GM18517 (cell line): ENCODE data around the gene CIROP.

Experiments
- ATAC-seq: cut with Tn5 transposase; IDR thresholded peaks from one replicate; pipeline ENCODE4 v1.9.1; 2021; ENCODE audit warnings: mild to moderate bottlenecking, moderate library complexity; ENCODE audit not compliant: unreplicated experiment

The CIROP gene

GRCh38 chr14:23068789-23069412, 35.9 kb downstream of the CIROP start:
- peak; percentile 57 for ATAC-seq

- ATAC-seq = no peak
These were observed 36.7 kb downstream of the CIROP start for GRCh38 chr14:23067847-23068788.

DNA sequence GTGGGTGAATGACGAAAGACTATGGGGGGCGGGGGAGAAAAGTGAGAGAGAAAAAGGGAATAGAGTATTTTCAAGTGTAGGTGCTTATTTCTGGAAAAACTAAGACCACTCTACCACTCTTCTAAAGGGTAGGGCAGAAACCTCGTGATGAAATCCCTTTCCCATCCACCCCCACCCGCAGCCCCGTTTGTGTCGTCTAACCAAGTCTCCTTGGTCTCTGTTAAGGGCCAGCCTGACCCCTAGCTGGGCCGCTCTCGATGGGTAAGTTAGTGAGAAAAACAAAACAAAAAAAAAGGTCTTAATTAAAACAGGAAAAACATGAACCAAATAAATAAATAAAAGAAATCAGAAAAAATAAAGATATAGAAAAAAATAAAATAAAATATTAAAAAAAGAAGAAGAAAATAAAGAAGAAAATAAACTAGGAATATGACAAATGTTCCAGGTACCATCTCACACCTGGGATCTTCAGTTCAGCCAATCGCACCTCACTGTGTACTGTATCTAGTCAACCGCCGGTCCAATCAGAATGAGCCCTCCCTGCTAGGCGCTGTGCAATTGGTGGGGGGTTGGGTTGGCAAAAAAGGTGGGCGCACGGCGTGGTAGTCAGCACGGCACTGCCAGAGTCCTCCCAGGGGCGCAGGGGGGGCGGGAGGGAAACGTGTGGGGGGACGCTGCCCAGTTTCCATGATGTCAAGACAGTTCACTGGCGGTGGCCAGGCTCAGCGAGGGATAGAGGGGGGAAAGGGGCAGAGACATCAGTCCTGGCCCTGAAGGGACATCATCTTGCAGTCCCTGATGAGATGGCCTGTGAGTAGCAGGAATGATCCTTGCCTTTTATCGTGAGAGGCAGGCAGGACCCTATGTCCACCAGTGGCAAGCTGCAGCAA, 37.7 kb downstream of the CIROP start:
- no peak for ATAC-seq

- no peak for ATAC-seq
These were observed 38.4 kb downstream of the CIROP start for GRCh38 chr14:23066368-23066767.

DNA sequence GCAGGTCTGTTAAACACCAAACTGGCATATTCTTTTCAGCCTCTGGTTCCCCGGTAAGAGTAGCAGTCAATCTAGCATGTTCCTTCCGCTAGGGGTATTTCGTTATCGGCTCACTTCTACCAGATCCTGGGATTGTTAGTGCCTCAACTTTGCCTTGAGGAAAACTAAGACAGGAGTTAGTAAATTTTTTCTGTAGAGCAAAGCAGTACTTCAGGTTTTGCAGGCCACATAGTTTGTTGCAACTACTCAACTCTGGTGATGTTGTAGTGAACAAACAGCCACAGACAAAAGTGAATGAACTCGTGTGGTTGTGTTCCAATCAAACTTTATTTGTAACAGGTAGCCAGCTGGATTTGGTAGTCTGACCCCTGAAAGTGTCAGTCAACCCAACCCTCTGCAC, 41.2 kb downstream of the CIROP start:
- ATAC-seq = no peak

DNA sequence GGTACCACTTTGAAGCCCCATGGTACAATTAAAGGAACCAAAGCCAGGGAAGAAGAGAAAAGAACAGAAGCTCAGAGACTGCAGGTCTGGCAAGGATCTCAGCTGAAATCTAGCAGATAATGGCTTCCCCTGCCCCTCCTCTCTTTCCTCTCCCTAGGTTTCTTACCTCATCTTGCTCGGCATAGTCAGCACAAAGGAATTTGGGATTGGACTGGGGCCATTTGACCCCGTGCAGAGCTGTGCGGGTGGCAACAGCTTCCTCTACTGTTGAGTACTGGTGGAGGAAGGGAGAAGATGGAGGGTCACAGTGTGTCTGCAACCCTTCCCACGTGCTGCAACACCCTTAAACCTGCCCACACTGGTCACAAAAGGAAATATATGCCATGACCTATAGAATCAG, 42.8 kb downstream of the CIROP start:
- no peak for ATAC-seq

DNA sequence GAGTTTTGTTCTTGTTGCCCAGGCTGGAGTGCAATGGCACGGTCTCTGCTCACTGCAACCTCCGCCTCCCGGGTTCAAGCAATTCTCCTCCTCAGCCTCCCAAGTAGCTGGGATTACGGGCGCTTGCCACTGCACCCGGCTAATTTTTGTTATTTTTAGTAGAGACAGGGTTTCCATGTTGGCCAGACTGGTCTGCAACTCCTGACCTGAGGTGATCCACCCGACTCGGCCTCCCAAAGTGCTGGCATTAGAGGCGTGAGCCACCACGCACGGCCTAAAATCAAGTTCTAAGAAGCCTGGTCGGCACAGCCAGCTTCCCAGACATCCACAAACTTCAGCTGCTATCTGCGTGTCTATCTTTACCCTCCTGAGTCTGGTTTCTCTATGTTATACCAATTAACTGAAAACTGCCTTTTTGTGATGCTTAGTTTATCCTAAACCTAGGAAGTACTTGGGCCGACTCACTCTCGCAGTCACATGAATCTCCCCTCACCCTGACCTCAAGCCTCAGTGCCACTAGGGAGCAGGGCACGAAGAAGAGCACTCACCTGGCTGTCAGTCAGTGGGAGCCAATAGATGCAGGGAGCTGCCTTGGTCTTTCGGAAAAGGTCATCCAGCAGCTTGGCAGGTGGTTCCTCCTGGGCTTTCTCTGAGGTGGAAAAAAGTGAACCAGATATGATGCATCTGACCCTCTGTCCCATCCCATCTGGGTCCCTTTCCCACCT, 44.1 kb downstream of the CIROP start:
- no peak for ATAC-seq

DNA sequence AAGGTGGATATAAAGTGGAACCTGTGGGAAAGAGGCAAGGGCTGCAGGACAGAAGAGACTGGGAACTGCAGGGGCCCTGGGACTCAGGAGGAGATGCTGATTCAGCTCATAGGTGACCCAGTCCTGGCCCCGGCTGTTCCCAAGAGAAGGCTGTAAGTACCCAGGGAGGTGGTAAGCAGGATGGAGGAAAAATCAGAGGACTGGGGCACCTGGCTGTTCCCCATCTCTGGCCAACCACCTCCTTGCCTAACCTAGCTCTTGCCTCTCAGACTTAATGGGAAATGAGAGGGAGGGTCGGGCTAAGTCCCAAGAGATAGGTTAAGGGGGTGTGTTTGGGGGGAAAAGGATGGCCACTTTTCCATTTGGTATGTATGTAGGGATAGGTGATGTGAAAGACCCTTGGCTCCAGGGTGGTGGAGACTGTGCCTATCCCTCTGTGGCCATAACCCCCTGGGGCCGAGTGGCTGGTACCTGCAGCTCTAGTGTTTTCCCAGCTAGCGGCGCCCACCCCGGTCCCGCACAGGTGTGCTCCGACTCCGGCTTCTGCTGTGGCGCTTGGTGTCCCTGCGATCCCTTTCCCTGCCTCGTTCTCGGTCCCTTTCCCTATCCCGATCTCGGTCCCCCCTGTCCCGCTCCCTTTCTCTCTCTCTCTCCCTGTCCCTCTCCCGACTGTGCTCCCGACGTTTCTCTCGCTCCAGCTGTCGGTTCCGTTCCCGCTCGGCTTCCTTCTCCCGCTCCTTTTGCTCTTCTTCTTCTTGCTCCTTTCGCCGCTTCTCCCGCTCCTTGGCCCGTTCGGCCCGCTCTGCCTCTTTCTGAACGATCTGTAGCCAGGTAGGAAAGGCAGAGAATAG, 45.9 kb downstream of the CIROP start:
- no peak for ATAC-seq

DNA sequence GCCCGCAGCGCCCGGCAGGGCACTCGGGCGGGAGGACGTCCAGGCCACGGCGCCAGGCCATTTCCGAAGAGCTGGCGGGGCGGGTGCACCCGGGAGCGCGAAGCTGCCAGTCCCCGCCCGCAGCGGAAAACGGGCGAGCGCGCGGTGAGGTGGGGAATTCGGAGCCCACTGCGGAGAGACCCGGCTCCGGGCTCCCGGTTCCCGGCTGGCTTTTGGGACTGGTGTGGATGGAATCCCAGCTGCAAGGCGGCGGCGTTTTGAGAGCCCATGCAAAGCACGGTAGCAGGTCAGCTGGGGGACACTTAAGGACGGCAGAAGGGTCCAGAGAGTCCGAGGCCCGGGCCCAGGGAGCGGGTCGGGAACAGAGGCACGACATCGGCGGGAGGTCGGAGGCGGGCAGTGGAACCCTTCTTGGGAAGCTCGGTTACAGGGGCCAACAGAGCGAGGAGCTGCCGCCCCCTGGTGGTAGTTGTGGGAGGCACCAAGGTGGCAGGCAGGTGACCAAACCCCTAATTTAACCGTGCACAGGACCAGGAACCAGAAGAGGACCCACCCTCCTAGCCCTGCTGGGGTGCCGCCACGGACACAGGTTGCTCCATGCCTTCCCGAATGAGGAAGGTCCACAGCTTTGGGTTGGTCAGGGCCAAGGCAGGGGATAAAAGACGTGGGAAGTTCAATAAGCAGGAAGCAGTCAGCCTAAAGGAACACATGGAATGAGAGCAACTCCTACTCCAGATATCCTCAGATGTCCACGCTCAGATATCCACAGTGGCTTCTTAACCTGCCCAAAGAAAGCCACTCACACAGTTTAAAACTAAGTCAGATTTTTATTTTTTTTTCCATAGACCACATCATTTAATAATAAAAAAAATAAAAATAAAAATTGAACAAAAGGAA, 46.8 kb downstream of the CIROP start:
- ATAC-seq = peak; percentile 71

GRCh38 chr14:23056956-23057756, 47.6 kb downstream of the CIROP start, which contains the start of gene CDH24:
TSS of gene CDH24 (minus strand) at chr14:23057520. CDS start at chr14:23055733, 1,787 bp downstream.
- ATAC-seq = no peak

GRCh38 chr14:23056145-23056955, 48.4 kb downstream of the CIROP start:
- peak; percentile 41 for ATAC-seq

- no peak for ATAC-seq
These were observed 49.1 kb downstream of the CIROP start for GRCh38 chr14:23055621-23056144.

- ATAC-seq = no peak
These were observed 49.6 kb downstream of the CIROP start for GRCh38 chr14:23055147-23055550.

DNA sequence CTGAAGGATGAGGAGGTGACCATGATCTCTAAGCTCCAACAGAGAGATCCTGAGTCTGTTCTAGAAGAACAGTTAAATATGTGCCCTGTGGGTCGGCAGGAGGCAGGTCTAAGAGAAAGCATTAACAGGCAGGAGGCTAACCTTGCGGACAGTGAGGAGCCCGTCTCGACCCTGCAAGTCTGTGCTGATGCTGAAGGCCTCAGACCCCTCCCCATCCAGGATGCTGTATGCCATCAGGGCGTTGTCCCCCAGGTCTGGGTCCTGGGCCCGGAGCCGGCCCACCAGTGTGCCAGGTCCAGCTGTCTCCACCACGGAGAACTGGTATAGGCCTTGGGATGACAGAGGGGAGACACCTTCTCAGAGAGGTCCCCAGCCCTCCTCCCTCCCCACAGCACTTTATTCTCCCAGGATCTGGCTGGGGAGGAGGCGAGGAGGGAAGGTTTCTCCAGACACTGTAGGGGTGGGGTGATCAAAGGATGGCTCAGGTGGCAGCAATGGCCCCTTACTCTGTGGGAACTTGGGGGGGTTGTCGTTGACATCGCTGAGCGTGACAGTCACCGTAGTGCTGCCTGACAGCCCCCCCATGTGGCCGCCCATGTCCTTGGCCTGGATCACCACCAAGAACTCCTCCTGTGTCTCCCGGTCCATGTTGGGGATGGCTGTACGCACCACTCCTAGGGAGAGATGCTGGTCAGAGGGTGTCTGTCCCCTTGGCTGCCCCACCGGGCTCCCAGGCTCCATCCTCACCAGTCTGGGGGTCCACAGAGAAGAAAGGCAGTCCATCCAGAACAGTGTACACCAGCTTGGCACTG, 50.6 kb downstream of the CIROP start:
- no peak for ATAC-seq

- no peak for ATAC-seq
These were observed 51.4 kb downstream of the CIROP start for GRCh38 chr14:23053426-23053825.

GRCh38 chr14:23052671-23053070, 52.1 kb downstream of the CIROP start:
- ATAC-seq = no peak
